HK-2 (cell line): ENCODE results near the gene IL32.
A peak's percentile ranks its signal among the peaks of the same experiment; 100 is the strongest.

Experiments used
- DNase-seq: peaks from one replicate; pipeline ENCODE4 v3.0.0-alpha.2; 2018; ENCODE audit not compliant: unreplicated experiment

IL32 gene

GRCh38 chr16:3065069-3065741 is at the start of gene IL32:
Gene IL32, plus strand, starts transcription at chr16:3065640. Its CDS starts 172 bp downstream, at chr16:3065812.
- peak; percentile 76 for DNase-seq

- DNase-seq: no peak
Observed at GRCh38 chr16:3015865-3016521, 49.4 kb upstream of the IL32 start.

- DNase-seq: no peak
Observed at GRCh38 chr16:3017344-3017743, 48.1 kb upstream of the IL32 start.

- DNase-seq: no peak
Observed at GRCh38 chr16:3017794-3018506, 47.5 kb upstream of the IL32 start, which contains the start of gene CLDN6. Gene CLDN6, minus strand, starts transcription at chr16:3018183. Its CDS starts 2,162 bp downstream, at chr16:3016021.

GRCh38 chr16:3019594-3020246 is 45.7 kb upstream of the IL32 start:
- no peak for DNase-seq

- DNase-seq: peak; percentile 78
Observed at GRCh38 chr16:3020247-3020603, 45.2 kb upstream of the IL32 start, which contains the start of gene TNFRSF12A. Gene TNFRSF12A, plus strand, starts transcription at chr16:3020368. Its CDS starts 30 bp downstream, at chr16:3020398.

GRCh38 chr16:3020604-3021448 is 44.6 kb upstream of the IL32 start:
- peak; percentile 93 for DNase-seq

GRCh38 chr16:3021449-3022207 is 43.8 kb upstream of the IL32 start:
- peak; percentile 93 for DNase-seq

GRCh38 chr16:3022208-3022683 is 43.2 kb upstream of the IL32 start:
- DNase-seq: peak; percentile 83

- no peak for DNase-seq
Observed at GRCh38 chr16:3022684-3023414, 42.6 kb upstream of the IL32 start.

- DNase-seq: peak; percentile 85
Observed at GRCh38 chr16:3023415-3023668, 42.1 kb upstream of the IL32 start.

GRCh38 chr16:3023669-3024478 is 41.6 kb upstream of the IL32 start, which contains the start of the genes HCFC1R1 and THOC6:
Gene HCFC1R1, minus strand, starts transcription at chr16:3023942. Its CDS starts 1 bp downstream, at chr16:3023941.
Gene THOC6, plus strand, starts transcription at chr16:3024035. Its CDS starts 292 bp downstream, at chr16:3024327.
- peak; percentile 95 for DNase-seq

GRCh38 chr16:3025032-3026002 is 40.1 kb upstream of the IL32 start:
- DNase-seq: no peak

GRCh38 chr16:3026003-3026378 is 39.4 kb upstream of the IL32 start:
- DNase-seq: no peak

- DNase-seq: no peak
Observed at GRCh38 chr16:3026609-3027488, 38.6 kb upstream of the IL32 start.

GRCh38 chr16:3027489-3027795 is 38.0 kb upstream of the IL32 start:
- DNase-seq: no peak
